HL-60/S4 (cell line): ENCODE results near the gene WNT7A.

Experiments
- in situ Hi-C: fragments of 300-500 bp; cut with MboI; formaldehyde crosslinking; loops from 2 replicates; pipeline ENCODE4 v1.14.3; 2022; ENCODE audit warnings: low sequenced_read_pairs

The WNT7A gene

GRCh38 chr3:13834258-13835035, 45.4 kb downstream of the WNT7A start:
- in situ Hi-C loops = no loop called here

GRCh38 chr3:13833506-13834257, 46.2 kb downstream of the WNT7A start:
- in situ Hi-C loops = no loop called here

- in situ Hi-C loops = no loop called here
These were observed 47.7 kb downstream of the WNT7A start for GRCh38 chr3:13832130-13832529.

- in situ Hi-C loops = no loop called here
These were observed 48.4 kb downstream of the WNT7A start for GRCh38 chr3:13831386-13831996.

- in situ Hi-C loops = no loop called here
These were observed 50.6 kb downstream of the WNT7A start for GRCh38 chr3:13829311-13829710.

- in situ Hi-C loops = no loop called here
These were observed 51.2 kb downstream of the WNT7A start for GRCh38 chr3:13828501-13829265.

- in situ Hi-C loops = no loop called here
These were observed 52.2 kb downstream of the WNT7A start for GRCh38 chr3:13827699-13828098.

- in situ Hi-C loops = no loop called here
These were observed 52.6 kb downstream of the WNT7A start for GRCh38 chr3:13827256-13827655.

GRCh38 chr3:13826672-13827071, 53.2 kb downstream of the WNT7A start:
- in situ Hi-C loops = no loop called here

- in situ Hi-C loops = no loop called here
These were observed 54.0 kb downstream of the WNT7A start for GRCh38 chr3:13825821-13826220.

- in situ Hi-C loops = no loop called here
These were observed 54.6 kb downstream of the WNT7A start for GRCh38 chr3:13825311-13825579.

GRCh38 chr3:13824521-13825310, 55.2 kb downstream of the WNT7A start:
- in situ Hi-C loops = no loop called here

- in situ Hi-C loops = no loop called here
These were observed 56.2 kb downstream of the WNT7A start for GRCh38 chr3:13823692-13824091.

GRCh38 chr3:13822871-13823585, 56.8 kb downstream of the WNT7A start:
- in situ Hi-C loops = no loop called here

- in situ Hi-C loops = no loop called here
These were observed 57.8 kb downstream of the WNT7A start for GRCh38 chr3:13822042-13822441.

GRCh38 chr3:13821126-13821525, 58.7 kb downstream of the WNT7A start:
- in situ Hi-C loops = no loop called here

GRCh38 chr3:13818919-13819318, 61.0 kb downstream of the WNT7A start:
- in situ Hi-C loops = no loop called here

GRCh38 chr3:13815088-13815683, 64.7 kb downstream of the WNT7A start:
- in situ Hi-C loops = no loop called here

- in situ Hi-C loops = no loop called here
These were observed 67.8 kb downstream of the WNT7A start for GRCh38 chr3:13812034-13812471.
